Progenitor cell of endocrine pancreas (in vitro differentiated cells): ENCODE results near the gene ECEL1. TPM values are rescaled to one million over a fixed set of nuclear protein-coding genes. Genes with fewer than 3 reads are reported as not detected.

Experiments
- DNase-seq: peaks from one replicate; pipeline ENCODE4 v3.0.0; 2021; ENCODE audit warnings: low spot score; ENCODE audit not compliant: unreplicated experiment
- H3K27ac Mint-ChIP-seq: 2 replicates; pipeline ENCODE4 v1.8.0; 2021; ENCODE audit warnings: mild to moderate bottlenecking, moderate library complexity, mixed read lengths
- H3K27me3 Mint-ChIP-seq: 2 replicates; pipeline ENCODE4 v1.8.0; 2021; ENCODE audit warnings: mixed read lengths
- H3K36me3 Mint-ChIP-seq: 2 replicates; pipeline ENCODE4 v1.8.0; 2022; ENCODE audit warnings: mixed read lengths; ENCODE audit not compliant: insufficient read depth
- H3K4me1 Mint-ChIP-seq: 2 replicates; pipeline ENCODE4 v1.8.0; 2021; ENCODE audit warnings: low read depth, mixed read lengths
- H3K4me3 Mint-ChIP-seq: 2 replicates; pipeline ENCODE4 v1.8.0; 2021; ENCODE audit warnings: low read depth, mild to moderate bottlenecking, moderate library complexity, mixed read lengths
- H3K9me3 Mint-ChIP-seq: 2 replicates; pipeline ENCODE4 v1.8.0; 2021; ENCODE audit warnings: low read depth, mixed read lengths
- CTCF ChIP-seq: fragments of 200-600 bp; sonication (generic); IDR thresholded peaks from one replicate; pipeline ENCODE4 v1.5.0; 2021; ENCODE audit warnings: antibody characterized with exemption, mild to moderate bottlenecking; ENCODE audit not compliant: unreplicated experiment
- total RNA-seq: library from RNA; stranded (reverse); gene quantifications from 2 replicates; pipeline ENCODE4 v1.2.1, GENCODE V29; 2021

ECEL1 gene
- total RNA-seq, 1 donor from 2014 or later = 2.9 TPM

DNA sequence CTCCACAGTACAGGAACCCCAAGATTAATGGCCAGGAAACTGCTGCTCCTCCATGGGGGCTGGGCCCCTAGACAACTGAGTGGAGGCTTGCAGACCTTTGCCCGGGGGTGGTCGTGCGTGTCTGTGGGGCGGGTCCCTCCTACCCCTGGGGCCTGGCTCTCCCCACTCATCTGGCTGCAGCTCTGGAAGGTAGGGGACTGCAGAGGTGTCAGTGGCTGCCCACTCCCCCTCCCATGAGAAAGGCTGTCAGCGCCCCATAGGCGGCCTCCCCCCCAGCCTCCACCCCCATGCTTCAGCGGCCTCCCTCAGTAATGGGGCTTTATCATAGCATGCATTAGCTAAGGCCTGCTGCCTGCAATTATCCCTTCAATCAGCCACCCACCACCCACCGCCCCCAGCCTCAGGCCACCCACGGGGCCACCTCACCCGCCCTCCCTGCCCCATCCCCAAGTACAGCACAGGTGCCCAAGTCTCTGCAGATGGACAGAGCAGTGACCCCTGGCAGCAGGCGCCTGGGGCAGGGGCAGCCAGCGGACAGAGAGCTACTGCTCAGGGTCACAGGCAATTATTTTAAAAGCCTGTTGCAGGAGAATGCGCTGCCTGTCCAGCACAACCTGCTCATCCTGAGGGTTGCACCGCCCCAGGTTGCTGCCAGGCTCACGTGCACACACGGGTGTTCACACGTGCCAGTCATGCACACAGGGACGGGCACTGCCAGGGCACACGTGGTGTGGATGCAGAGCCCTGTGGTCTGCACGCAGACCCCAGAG lies 9.1 kb upstream of the ECEL1 start:
- Mint-ChIP-seq H3K4me3 (no peak overlapping the region), H3K27ac (no peak overlapping the region), H3K4me1 (no peaks in the 10 kb centered on the region), H3K36me3 (no peaks in the 10 kb centered on the region), H3K27me3 (peaks cover 38% of the 10 kb centered on the region), H3K9me3 (no peaks in the 10 kb centered on the region)
- no peak for TF ChIP-seq CTCF
- DNase-seq = no peak

GRCh38 chr2:232495292-232495691 lies 7.7 kb upstream of the ECEL1 start:
- Mint-ChIP-seq H3K27me3 (peaks cover 42% of the 10 kb centered on the region), H3K27ac (no peak overlapping the region)

GRCh38 chr2:232494542-232494941 lies 6.9 kb upstream of the ECEL1 start:
- Mint-ChIP-seq H3K4me1 (no peaks in the 10 kb centered on the region), H3K27ac (no peak overlapping the region), H3K9me3 (no peaks in the 10 kb centered on the region), H3K4me3 (no peak overlapping the region), H3K36me3 (no peaks in the 10 kb centered on the region), H3K27me3 (peaks cover 42% of the 10 kb centered on the region)
- DNase-seq = no peak
- no peak for TF ChIP-seq CTCF

More at GRCh38 chr2:232495292-232495691, 7.7 kb upstream of the ECEL1 start:
- DNase-seq = no peak
- no peak overlapping the region for H3K4me3 Mint-ChIP-seq
- TF ChIP-seq CTCF = no peak
- no peaks in the 10 kb centered on the region for H3K4me1 Mint-ChIP-seq
- H3K9me3 Mint-ChIP-seq = no peaks in the 10 kb centered on the region
- no peaks in the 10 kb centered on the region for H3K36me3 Mint-ChIP-seq

DNA sequence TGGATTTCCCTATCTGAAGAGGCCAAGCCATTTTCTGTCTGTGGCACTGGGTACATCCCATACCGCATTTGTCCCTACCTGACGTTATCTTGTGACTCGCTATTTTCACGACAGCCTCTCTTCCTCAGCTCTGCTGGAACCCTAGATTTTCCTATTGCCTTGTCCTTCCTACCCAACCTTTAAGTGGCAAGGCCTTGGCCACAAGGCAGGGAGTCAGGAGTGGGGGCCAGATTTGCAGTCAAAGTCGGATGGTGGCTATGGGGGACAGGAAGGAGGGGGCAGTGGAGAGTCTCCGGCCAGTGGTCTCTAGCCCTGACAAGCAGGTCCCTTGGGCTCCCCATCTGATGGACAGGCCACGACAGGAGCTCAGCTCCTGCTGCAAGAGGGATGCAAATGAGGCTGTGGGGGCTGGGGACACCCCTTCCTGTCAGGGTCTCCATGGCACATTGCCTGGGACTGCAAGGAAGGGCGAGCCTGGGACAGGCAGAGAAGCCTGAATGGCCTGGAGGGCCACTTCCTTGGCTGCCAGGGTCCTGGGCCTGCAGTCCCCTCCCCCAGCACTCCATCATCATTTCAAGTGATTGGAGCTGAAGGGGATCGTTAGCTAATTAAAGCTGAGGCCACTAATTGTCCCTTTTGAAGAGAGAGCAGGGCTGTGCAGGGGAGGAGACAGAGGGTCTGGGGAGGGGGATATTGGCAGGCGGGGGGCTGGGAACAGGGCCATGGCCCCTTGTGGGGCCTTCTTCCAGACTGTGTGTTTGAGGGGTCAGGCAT lies 6.3 kb upstream of the ECEL1 start:
- TF ChIP-seq CTCF = no peak
- no peak overlapping the region for H3K4me3 Mint-ChIP-seq
- no peaks in the 10 kb centered on the region for H3K9me3 Mint-ChIP-seq
- no peak overlapping the region for H3K27ac Mint-ChIP-seq
- DNase-seq = no peak
- no peaks in the 10 kb centered on the region for H3K36me3 Mint-ChIP-seq
- no peaks in the 10 kb centered on the region for H3K4me1 Mint-ChIP-seq
- H3K27me3 Mint-ChIP-seq = peaks cover 44% of the 10 kb centered on the region

DNA sequence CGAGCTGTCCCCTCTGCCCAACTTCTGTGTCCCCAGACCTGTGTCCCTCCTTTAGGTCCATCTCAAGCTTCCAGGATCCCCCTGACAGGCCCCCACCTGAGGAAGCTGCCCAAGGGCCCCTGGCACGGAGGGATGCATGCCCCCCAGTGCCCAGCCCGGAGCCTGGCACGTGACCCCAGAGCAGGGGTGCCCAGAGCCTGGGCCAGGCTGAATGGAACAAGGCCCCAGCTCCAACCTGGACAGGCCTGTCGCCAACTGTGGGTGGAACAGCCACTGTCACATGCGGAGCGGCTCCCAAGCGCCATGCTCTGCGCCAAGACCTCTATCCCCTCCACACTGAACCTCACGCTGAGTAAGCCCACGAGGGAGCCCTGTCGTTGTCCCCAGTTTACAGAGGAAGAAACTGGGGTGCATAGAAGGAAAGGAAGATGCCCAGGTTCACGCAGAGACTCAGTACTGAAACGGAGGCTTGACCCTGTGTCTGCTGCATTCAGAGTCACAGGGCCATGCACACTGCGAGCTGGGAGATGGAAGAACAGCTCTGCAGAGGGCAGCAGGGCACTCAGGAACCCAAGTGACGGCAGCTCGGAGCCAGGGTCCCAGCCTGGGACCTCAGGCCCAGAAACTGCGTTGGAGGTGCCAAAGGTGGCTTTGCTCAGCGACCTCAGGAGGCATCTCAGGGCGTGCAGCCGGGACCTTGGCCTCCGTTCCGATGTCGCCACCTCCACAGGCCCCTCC lies 5.5 kb upstream of the ECEL1 start:
- DNase-seq = no peak
- Mint-ChIP-seq H3K27me3 (peaks cover 46% of the 10 kb centered on the region), H3K4me3 (no peak overlapping the region), H3K27ac (no peak overlapping the region), H3K9me3 (no peaks in the 10 kb centered on the region), H3K36me3 (no peaks in the 10 kb centered on the region), H3K4me1 (no peaks in the 10 kb centered on the region)
- TF ChIP-seq CTCF = no peak
